ENCODE measurements around the gene PDGFC.

PDGFC gene

GRCh38 chr4:156827519-156827918 lies 144.1 kb downstream of the PDGFC start:
- TF ChIP-seq, protein P1, sequence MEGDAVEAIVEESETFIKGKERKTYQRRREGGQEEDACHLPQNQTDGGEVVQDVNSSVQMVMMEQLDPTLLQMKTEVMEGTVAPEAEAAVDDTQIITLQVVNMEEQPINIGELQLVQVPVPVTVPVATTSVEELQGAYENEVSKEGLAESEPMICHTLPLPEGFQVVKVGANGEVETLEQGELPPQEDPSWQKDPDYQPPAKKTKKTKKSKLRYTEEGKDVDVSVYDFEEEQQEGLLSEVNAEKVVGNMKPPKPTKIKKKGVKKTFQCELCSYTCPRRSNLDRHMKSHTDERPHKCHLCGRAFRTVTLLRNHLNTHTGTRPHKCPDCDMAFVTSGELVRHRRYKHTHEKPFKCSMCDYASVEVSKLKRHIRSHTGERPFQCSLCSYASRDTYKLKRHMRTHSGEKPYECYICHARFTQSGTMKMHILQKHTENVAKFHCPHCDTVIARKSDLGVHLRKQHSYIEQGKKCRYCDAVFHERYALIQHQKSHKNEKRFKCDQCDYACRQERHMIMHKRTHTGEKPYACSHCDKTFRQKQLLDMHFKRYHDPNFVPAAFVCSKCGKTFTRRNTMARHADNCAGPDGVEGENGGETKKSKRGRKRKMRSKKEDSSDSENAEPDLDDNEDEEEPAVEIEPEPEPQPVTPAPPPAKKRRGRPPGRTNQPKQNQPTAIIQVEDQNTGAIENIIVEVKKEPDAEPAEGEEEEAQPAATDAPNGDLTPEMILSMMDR (conservative IDR thresholded peaks at IDR 0.05): no peak
- H3K27ac ChIP-seq: no peak overlapping the region

DNA sequence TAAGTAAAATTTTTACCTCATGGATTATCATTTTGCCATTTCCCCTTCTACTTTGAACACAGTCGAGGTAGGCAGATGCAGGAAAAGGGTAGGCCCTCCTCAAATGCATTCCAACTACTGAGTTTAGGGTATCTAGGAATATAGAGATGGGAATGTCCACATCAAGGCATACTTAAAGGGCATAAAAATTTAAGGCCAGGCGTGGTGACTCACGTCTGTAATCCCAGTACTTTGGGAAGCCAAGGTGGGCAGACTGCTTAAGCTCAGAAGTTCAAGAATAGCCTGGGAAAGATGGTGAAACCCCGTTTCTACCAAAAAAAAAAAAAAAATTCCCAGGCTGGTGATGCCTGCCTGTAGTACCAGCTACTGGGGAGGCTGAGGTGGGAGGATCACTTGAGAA lies 146.5 kb downstream of the PDGFC start:
- TF ChIP-seq, protein P1 (conservative IDR thresholded peaks at IDR 0.05): no peak

DNA sequence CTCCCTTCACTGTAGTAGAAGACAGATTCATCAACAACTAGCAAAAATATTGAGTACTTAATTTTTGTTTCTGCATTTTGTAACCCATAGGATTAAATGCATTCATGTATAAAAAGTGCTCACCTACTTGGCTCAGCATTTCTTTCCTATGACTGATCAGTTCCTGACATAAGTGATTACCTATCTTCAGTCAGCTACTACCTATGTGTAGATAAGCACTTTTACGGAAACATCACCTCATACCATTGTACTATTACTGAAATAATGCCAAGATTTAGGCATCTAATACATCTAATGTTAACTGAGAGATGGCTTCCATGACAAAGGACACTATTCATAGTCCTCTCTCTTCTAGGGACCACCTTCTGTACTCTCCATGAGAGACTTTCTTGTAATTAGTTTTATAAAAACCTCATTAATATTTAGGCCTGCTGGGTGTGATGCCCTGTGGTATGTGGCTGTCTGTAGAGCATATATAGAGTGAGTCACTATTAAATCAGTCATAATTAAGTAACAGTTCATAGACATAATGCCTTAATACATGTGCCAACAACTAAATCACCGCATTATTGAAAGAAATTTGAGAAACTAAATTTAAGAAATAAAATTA lies 147.0 kb downstream of the PDGFC start:
- H3K27ac ChIP-seq: no peak overlapping the region
- TF ChIP-seq, protein P1 (conservative IDR thresholded peaks at IDR 0.05): no peak

More for the DNA sequence above, 146.5 kb downstream of the PDGFC start:
- no peak overlapping the region for H3K27ac ChIP-seq

DNA sequence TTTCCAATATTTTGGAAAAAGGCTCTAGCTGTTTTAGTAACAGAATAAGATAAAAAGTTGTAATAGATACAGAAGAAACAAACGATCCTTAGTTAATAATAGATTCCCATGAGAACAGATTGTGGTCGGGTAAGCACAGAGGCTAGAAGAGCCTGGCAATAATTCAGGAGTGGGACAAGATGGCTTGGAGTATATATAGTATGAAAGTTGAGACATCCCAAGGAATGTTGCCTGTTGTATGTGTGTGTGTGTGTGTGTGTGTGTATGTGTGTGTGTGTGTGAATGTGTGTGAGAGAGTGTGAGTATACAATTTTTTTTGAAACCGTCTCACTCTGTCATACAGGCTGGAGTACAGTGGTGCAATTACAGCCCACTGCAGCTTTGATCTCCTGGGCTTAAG lies 150.7 kb downstream of the PDGFC start:
- TF ChIP-seq, protein P1 (conservative IDR thresholded peaks at IDR 0.05): no peak

GRCh38 chr4:156816360-156816755 lies 155.2 kb downstream of the PDGFC start:
- H3K27ac ChIP-seq: no peak overlapping the region
- TF ChIP-seq, protein P1 (conservative IDR thresholded peaks at IDR 0.05): no peak

More for the DNA sequence above, 150.7 kb downstream of the PDGFC start:
- H3K27ac ChIP-seq: no peak overlapping the region

GRCh38 chr4:156815717-156816359 lies 155.8 kb downstream of the PDGFC start:
- TF ChIP-seq, protein P1 (conservative IDR thresholded peaks at IDR 0.05): no peak
- no peak overlapping the region for H3K27ac ChIP-seq

DNA sequence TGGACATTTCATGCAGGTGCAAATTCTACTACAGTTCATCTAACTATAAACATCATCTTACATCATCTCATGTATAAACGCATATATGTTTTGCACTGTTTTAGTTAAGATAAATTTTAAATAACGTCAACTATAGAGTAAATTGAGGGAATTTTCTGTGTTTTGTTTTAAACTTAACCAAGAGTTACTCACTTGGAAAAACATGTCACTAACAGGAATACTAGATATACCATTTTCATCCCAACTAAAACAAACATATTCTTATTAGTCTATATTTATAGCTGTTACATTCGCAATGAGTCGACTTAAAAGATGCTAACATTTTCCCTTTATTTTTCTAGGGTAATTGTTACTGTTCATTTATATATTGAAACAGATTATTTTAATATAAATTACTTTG lies 159.6 kb downstream of the PDGFC start:
- TF ChIP-seq, protein P1 (conservative IDR thresholded peaks at IDR 0.05): no peak
- H3K27ac ChIP-seq: no peak overlapping the region
